OCI-LY1 (cell line): ENCODE data around the gene HOXA7.

Source experiments
- CTCF ChIP-seq: fragments of 200-600 bp; sonication (generic), shearing (Covaris generic); IDR thresholded peaks from 2 replicates; pipeline ENCODE4 v1.5.1; 2017; ENCODE audit warnings: mild to moderate bottlenecking, antibody characterized with exemption, low read length, moderate library complexity, mixed read lengths
- EZH2 ChIP-seq: fragments of 200-600 bp; sonication (generic), shearing (Covaris generic); IDR thresholded peaks from 2 replicates; pipeline ENCODE4 v1.8.0; 2017; ENCODE audit warnings: borderline replicate concordance, mixed run types, mild to moderate bottlenecking, antibody characterized with exemption, low read length, moderate library complexity, mixed read lengths

- TF ChIP-seq CTCF (peak; percentile 96), EZH2 (no peak)
Observed at GRCh38 chr7:27150568-27151340, 5.7 kb downstream of the HOXA7 start.
